LNCAP (cell line): Measurements from ENCODE around the gene APPL2.

Experiments used
- CTCF ChIP-seq: fragments of 450-650 bp; IDR thresholded peaks from 2 replicates; pipeline ENCODE4 v1.5.1; 2017; ENCODE audit warnings: mild to moderate bottlenecking

The APPL2 gene

GRCh38 chr12:105253866-105254513 lies 18.0 kb upstream of the APPL2 start:
- TF ChIP-seq CTCF: no peak

DNA sequence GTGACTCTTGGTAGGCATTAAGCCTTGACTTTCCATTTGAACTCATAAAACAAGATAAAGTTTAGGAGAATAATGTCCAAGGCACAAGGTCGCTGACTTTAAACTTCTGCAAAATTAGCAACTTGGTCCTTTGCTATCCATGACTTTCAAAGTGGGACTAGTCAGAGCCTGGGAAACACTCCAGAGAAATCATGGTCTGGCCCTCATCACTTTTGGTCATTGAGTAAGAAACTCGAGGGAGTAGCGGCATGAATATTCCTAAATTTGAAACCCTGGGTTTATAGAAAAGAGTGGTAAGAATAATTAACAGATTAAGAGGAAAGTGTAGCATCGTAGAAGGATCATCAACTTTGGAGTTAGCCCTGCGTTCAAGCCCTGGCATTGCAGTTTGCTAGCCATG lies 16.9 kb upstream of the APPL2 start:
- TF ChIP-seq CTCF: no peak

- no peak for TF ChIP-seq CTCF
Observed at GRCh38 chr12:105245291-105245690, 9.3 kb upstream of the APPL2 start.

DNA sequence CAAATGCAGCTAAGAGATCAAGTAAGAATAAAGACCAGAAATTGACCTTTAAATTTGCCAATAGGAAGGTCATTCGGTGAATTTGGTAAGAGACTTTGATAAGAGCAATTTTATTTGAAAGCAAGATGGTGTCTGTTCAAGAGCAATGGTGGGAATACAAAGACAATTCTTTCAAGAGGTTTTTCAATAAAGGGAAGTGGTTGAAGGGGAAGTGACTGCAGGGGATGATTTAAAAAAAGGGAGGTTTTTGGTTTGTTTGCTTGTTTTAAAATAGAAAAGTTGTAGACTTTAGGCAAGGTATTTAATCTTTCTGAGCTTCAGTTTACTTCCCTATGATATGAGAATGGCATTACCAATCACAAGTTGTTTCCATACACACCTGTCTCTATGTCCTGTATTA lies 4.3 kb upstream of the APPL2 start:
- no peak for TF ChIP-seq CTCF

DNA sequence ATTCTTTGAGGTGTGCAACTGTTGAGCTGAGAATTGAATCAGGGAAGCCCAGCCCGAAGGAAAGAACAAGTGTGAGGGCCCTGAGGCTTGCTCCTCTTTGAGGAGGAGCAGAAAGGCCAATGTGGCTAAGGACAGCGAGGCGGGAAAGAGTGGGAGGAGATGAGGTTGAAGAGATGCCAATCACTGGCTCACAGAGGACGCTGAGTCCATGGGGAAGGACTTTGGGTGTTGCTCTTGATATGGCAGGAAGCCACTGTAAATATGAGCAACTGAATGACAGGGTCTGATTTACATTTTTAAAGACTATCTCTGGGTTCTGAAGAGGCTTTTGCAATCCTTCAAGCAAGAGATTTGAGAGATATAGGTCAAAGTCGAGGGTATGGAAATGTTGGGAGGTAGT lies 3.3 kb upstream of the APPL2 start:
- no peak for TF ChIP-seq CTCF

- no peak for TF ChIP-seq CTCF
Observed at GRCh38 chr12:105237666-105238065, 1.7 kb upstream of the APPL2 start.

DNA sequence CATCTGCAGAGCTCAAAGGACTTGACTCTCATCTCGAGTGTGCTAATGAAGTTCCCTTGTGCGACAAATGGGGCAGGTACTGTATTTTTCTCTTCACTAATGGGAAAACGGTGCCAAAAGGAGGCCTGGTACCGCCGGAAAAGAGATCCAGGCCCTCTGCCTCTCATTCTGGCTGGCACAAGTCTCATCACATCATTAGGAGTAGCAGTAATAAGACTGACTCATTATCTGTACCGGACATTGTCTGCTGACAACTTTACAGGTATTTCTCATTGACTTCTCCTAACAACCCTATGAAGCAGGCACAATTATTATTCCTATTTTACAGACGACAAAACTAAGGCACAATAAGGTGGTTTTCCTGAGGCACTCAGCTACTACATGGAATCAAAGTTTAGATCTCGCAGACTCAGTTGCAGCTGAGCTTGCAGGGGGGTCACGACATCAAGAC lies 668 bp downstream of the APPL2 start:
- TF ChIP-seq CTCF: no peak

DNA sequence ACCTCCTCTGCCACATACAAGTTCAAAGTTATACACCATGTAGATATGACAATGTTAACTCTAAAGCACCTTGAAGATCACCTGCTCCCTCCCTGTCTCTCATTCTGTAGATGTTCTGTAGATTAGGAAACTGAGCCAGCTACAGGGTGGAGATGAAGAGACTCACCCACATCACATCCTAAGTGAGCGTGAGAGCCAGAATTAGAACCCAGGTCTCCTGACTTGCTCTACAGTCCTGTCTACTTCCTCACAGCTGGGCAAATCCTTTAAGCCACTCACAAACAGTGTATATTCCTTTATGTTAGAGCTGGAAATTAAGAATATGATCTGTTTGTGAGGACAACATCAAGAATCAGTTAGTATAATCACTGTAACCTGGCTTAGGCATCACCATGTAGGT lies 1.8 kb downstream of the APPL2 start:
- no peak for TF ChIP-seq CTCF
